NCI-H69 (cell line): ENCODE results near the gene RNASE9.
"Not testable (repeated sequence)": the region's sequence is repeated elsewhere in the genome, so short reads cannot be mapped to it uniquely, and the experiment has no call there.

Source experiments
- DNase-seq: peaks from one replicate; lab custom pipeline; 2025; lab: John Stamatoyannopoulos, UW

The RNASE9 gene

GRCh38 chr14:20560961-20561360 is at the start of gene RNASE9:
Gene RNASE9 (minus strand): TSS chr14:20561047.
- DNase-seq = no peak

GRCh38 chr14:20610002-20610765 is 49.3 kb upstream of the RNASE9 start:
- DNase-seq = peak; percentile 88

GRCh38 chr14:20609215-20610001 is 48.6 kb upstream of the RNASE9 start:
- peak; percentile 88 for DNase-seq

DNA sequence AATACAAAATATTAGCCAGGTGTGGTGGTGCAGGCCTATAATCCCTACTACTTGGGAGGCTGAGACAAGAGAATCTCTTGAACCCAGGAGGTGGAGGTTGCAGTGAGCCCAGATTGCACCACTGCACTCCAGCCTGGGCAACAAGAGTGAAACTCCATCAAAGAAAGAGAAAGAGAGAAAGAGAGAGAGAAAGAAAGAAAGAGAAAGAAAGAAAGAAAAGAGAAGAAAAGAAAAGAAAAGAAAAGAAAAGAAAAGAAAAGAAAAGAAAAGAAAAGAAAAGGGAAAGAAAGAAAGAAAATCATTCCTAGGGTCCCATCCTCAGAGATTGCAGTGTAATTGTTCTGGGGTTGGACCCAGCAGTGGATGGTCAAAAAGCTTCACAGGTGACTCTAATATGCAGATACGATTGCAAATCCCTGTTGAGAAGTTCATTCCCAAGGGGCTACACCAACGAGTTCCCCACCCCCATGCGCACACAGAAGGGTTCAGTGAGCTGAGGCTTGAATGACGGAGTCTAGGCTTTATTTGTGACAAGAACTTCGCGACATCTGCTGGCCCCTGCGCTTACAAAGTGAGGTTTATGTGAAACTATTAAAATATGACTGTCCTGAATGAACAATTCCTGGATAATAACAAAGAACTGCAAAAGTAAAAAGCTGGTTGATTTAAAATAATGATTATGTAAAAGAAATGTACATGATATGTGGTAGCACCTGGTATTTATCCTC is 47.7 kb upstream of the RNASE9 start:
- DNase-seq = peak; percentile 6

GRCh38 chr14:20607617-20608016 is 46.8 kb upstream of the RNASE9 start:
- no peak for DNase-seq

GRCh38 chr14:20606902-20607242 is 46.0 kb upstream of the RNASE9 start:
- DNase-seq = no peak

DNA sequence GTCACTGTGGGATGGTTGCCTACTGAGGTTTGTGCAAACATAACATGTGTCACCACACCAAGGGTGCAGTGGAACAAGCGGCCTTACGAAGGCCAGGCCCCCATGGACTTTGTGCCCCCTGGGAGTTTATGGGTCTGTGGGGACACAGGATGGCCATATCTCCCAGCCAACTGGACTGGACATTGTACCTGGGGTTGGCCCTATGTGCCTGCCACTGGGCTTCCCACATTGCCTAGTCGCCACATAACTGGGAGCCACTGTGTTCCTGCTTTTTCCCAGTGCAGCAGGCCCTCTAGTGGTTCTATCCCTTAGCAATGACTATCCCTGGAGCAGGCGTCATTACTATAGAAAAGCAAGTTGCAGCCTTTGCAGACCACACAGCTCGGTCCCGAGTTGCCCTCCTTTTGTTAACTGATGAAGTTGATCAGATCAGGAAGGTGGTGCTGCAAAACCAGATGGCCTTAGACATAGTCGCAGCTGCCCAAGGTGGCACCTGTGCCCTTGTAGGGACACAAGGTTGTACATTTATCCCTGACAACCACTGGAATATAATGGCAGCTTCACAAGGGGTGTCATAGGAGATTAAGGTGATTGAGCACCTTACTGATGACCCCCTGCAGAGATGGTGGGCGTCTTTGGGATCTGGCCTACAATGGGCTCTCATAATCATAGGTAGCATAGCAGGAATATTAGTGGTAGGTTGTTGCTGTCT is 45.5 kb upstream of the RNASE9 start:
- peak; percentile 44 for DNase-seq

- DNase-seq = peak; percentile 17
These were observed 43.2 kb upstream of the RNASE9 start for GRCh38 chr14:20603813-20604690.

GRCh38 chr14:20602583-20602982 is 41.7 kb upstream of the RNASE9 start:
- no peak for DNase-seq

- DNase-seq = no peak
These were observed 40.7 kb upstream of the RNASE9 start for GRCh38 chr14:20601522-20601921.

GRCh38 chr14:20597108-20597507 is 36.3 kb upstream of the RNASE9 start:
- DNase-seq = no peak

GRCh38 chr14:20595726-20596125 is 34.9 kb upstream of the RNASE9 start:
- not testable (repeated sequence) for DNase-seq

DNA sequence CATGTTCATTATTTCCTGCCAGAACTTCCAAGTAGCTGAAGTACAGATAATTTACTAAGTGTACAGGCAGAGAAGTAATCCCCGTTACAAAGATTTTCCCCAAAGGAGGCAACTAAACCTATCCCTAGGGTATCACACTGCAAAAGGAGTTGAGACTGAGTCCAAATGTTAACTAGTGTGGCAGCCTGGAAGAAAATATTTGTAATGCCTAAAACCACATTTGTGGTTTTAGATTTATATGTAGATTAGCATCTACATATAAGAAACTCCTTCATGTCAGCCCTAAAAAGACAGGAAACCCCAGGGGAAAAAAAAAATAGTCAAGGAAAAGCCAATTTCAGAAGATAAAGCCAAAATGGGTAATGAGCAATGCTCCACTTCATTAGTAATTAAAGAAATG is 31.7 kb upstream of the RNASE9 start:
- DNase-seq = no peak

DNA sequence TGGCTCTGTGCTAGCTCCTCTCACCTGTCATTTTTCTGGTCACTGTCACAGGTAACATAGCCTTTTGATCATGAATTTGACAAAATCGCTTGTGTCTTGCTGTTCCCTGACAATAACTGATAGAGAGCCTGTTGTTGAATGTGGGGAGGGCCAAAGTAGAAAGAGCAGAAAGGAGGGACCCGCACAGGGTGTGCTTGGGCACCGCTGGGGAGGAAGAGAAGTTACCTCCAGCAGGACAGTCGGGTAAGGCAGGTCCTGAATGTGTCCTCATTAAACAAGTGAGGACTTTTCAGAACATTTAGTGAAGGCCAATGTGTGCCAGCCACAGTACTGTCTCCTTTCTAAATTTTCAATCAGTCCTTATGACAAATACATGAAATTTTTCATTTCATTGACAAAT is 30.4 kb upstream of the RNASE9 start, which contains the start of gene RNASE12:
Gene RNASE12 (minus strand): TSS at position 142 of the 400 bp plus-strand sequence. CDS start 653 bp downstream, outside the sequence.
- DNase-seq = no peak

DNA sequence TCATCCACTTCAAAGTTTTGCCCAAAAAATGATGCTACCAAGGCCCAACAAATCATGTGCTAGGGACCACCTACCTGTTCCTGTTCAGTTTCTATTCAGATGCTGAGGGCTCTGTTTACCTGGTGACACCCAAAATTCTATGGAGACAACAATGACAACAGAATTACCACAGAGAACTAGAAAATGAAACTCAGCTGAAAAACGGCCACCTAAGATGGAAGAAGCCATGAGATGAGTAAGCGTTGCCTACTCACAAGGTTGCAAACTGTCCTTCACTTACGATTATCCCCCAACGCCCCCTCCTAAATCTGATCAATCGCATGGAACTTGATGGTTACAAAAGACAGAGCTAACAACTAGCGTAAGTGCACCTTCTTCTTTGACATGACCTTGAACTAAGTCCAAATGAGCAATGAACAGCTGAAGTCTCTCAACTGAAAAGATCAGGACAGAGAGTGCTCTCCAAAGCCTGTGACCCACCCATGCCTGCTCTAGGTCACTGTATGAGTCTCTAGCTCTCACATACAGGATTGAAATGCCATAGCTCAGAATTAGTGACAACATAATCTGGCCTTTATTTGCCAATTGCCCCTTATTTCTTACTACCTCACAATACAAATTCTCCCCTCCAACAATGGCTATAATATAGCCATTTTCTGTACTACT is 26.8 kb upstream of the RNASE9 start, which contains the start of gene RNASE11:
Gene RNASE11 (minus strand): TSS at position 513 of the 666 bp plus-strand sequence.
- DNase-seq = no peak

GRCh38 chr14:20583908-20584307 is 23.1 kb upstream of the RNASE9 start:
- DNase-seq = no peak

DNA sequence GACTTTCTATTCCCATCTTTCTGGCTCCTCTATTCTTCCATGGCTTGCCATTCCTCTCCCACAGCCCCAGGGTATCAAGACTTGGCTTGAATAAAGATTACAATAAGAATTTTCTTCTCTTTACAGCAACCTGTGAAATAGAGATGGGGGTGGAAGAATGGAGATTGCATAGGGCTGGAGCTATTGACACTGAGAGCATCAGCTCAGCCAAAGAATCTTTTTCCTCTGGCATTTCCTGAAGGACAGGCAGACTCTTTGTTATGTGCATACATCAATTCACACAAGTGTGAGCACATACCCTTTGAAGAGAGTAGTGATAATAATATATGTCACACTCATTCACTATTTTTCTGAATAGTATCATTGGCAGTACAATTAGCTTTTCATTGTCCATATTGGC is 22.3 kb upstream of the RNASE9 start:
- DNase-seq = no peak

- DNase-seq = no peak
These were observed 19.4 kb upstream of the RNASE9 start for GRCh38 chr14:20580242-20580641.

DNA sequence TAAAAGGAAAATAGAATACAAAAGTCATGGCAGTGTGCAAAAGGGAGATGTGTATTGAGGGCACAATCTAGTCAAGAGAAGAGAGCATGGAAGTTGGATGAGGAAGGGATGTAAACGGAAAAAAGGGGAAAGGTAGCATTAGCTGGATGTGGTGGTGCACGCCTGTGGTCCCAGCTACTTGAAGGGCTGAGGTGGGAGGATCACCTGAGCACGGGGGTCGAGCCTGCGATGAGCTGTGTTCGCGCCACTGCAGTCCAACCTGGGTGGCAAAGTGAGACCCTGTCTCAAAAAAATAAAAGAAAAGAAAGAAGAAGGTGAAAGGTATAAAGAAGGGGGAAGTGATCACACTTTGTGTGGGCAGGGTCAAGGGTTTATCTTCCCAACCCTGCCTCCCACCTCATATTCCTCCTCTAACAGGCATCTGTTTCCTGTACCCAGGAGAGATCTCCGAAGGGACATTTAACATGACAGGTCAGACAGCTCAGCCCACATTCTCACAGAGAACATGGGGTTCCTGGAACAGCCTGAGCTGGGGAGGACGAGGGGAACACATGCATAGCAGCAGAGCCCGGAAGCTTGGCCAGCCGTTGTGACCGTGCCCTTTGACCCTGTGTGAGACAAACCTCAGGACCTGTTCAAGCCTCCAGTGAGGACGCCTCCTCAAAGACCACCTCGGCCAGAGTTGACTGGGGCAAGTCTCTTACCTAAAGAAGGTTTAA is 18.1 kb upstream of the RNASE9 start:
- DNase-seq = no peak

- DNase-seq = no peak
These were observed 17.5 kb upstream of the RNASE9 start for GRCh38 chr14:20578325-20578724.
